K562 (cell line): Measurements from ENCODE around the gene ARHGAP22.

Experiments used
- ARNT ChIP-seq, 2 experiments: fragments of 450-650 bp; IDR thresholded peaks; 2 replicates each; pipeline ENCODE4 v1.6.1; 2016; ENCODE audit warnings: mild to moderate bottlenecking in 1 of 2
- EZH2 ChIP-seq: IDR thresholded peaks from 2 replicates; pipeline ENCODE4 v1.6.1; 2012; ENCODE audit warnings: low read depth, mild to moderate bottlenecking, inconsistent platforms, low read length, borderline replicate concordance
- MAFK ChIP-seq: IDR thresholded peaks from 2 replicates; pipeline ENCODE4 v1.6.1; 2011; ENCODE audit warnings: low read length, improper control_type of control experiment
- SIRT6 ChIP-seq: IDR thresholded peaks from one replicate; pipeline ENCODE4 v1.6.1; 2012; ENCODE audit warnings: low read depth, mild to moderate bottlenecking, control low read depth, inconsistent platforms, low read length, moderate library complexity
- XRCC5 ChIP-seq: fragments of 200-400 bp; formaldehyde crosslinking; IDR thresholded peaks from 2 replicates; pipeline ENCODE4 v1.6.1; 2017; ENCODE audit warnings: low read depth, mild to moderate bottlenecking, low read length

- no peak for TF ChIP-seq ARNT (IDR thresholded peaks at IDR 0.05)
- TF ChIP-seq XRCC5: no peak
- TF ChIP-seq EZH2: no peak
- no peak for TF ChIP-seq SIRT6
- no peak for TF ChIP-seq MAFK
These were observed 85.9 kb downstream of the ARHGAP22 start for GRCh38 chr10:48518986-48519385.
